ENCODE results near the gene ITPK1.

DNA sequence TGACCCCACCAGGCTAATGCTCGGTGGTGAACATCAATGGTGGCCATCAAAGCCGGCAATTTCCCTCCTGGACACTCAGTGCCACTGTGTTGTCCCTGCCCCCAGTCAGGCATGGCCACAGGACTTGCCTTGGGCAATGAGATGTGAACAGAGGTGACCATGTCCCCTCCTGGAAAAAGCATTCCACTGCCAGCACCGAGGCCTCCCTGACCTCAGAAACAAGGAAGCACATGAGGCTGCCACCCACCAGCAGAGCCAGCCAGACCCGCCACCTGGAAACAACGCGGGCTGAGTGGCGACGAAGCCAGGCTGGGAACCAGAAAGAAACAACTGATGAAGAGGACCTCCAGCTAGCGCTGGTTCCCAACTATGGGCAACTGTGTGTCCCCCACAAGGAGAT lies 31.8 kb downstream of the ITPK1 start:
- TF ChIP-seq RAD21 (IDR thresholded peaks at IDR 0.05; ENCODE audit: low read depth) (no peak), EP300 (IDR thresholded peaks at IDR 0.05; ENCODE audit: borderline replicate concordance) (no peak), TAF1 (IDR thresholded peaks at IDR 0.05; ENCODE audit: low read depth) (no peak), CEBPB (IDR thresholded peaks at IDR 0.05) (no peak), FOXM1 (IDR thresholded peaks at IDR 0.05; ENCODE audit: borderline replicate concordance, low read depth) (no peak), YY1 (IDR thresholded peaks at IDR 0.05; ENCODE audit: low read depth) (no peak), TEAD4 (IDR thresholded peaks at IDR 0.05) (no peak), TCF12 (IDR thresholded peaks at IDR 0.05; ENCODE audit: low read depth) (no peak), ZBTB7A (IDR thresholded peaks at IDR 0.05; ENCODE audit: low read depth) (no peak)
- TF ChIP-seq, protein P1, sequence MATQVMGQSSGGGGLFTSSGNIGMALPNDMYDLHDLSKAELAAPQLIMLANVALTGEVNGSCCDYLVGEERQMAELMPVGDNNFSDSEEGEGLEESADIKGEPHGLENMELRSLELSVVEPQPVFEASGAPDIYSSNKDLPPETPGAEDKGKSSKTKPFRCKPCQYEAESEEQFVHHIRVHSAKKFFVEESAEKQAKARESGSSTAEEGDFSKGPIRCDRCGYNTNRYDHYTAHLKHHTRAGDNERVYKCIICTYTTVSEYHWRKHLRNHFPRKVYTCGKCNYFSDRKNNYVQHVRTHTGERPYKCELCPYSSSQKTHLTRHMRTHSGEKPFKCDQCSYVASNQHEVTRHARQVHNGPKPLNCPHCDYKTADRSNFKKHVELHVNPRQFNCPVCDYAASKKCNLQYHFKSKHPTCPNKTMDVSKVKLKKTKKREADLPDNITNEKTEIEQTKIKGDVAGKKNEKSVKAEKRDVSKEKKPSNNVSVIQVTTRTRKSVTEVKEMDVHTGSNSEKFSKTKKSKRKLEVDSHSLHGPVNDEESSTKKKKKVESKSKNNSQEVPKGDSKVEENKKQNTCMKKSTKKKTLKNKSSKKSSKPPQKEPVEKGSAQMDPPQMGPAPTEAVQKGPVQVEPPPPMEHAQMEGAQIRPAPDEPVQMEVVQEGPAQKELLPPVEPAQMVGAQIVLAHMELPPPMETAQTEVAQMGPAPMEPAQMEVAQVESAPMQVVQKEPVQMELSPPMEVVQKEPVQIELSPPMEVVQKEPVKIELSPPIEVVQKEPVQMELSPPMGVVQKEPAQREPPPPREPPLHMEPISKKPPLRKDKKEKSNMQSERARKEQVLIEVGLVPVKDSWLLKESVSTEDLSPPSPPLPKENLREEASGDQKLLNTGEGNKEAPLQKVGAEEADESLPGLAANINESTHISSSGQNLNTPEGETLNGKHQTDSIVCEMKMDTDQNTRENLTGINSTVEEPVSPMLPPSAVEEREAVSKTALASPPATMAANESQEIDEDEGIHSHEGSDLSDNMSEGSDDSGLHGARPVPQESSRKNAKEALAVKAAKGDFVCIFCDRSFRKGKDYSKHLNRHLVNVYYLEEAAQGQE (IDR thresholded peaks at IDR 0.05; ENCODE audit: low read depth) = no peak
- TF ChIP-seq, protein P2, sequence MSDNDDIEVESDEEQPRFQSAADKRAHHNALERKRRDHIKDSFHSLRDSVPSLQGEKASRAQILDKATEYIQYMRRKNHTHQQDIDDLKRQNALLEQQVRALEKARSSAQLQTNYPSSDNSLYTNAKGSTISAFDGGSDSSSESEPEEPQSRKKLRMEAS (IDR thresholded peaks at IDR 0.05) = no peak

Measured in Ishikawa (cell line).